Common myeloid progenitor, CD34-positive (primary cell): ENCODE measurements around the gene RALB.

Source experiments
- CTCF ChIA-PET: fragments of 350-600 bp; sonication (Branson Sonifier 250); formaldehyde crosslinking; loops from one replicate; lab custom pipeline; 2021; ENCODE audit warnings: antibody characterized with exemption; lab: Charles Lee
- POLR2A ChIA-PET: fragments of 350-600 bp; sonication (Branson Sonifier 250); formaldehyde crosslinking; loops from one replicate; lab custom pipeline; 2021; ENCODE audit warnings: antibody characterized with exemption; lab: Charles Lee
- DNase-seq, 3 donors: peaks; one replicate each; pipeline versions ENCODE4 v3.0.0 to v3.0.0-alpha.2; 2013
- H3K27ac ChIP-seq, 2 experiments: 1 replicate in 1 of 2; 2 replicates in 1 of 2; pipeline ENCODE4 v1.7.0; 2013; ENCODE audit warnings: inconsistent platforms in 2 of 2, low read length in 2 of 2, mild to moderate bottlenecking in 2 of 2, low read depth in 1 of 2, moderate library complexity in 1 of 2; ENCODE audit not compliant: severe bottlenecking in 2 of 2, insufficient read depth in 1 of 2, poor library complexity in 1 of 2
- H3K27me3 ChIP-seq, 5 experiments: replicated peaks in 2 of 5; 1 replicate in 3 of 5; 2 replicates in 2 of 5; pipeline versions ENCODE4 v1.6.1 to v1.7.0; 2013; ENCODE audit warnings: low read length in 4 of 5, mild to moderate bottlenecking in 2 of 5, moderate library complexity in 2 of 5, inconsistent platforms in 1 of 5; ENCODE audit not compliant: insufficient read depth in 5 of 5, control insufficient read depth in 4 of 5
- H3K36me3 ChIP-seq, 4 experiments: 1 replicate in 2 of 4; 2 replicates in 2 of 4; pipeline versions ENCODE4 v1.6.1 to v1.7.0; 2013; ENCODE audit warnings: low read length in 3 of 4, control low read depth in 1 of 4, mild to moderate bottlenecking in 1 of 4; ENCODE audit not compliant: control insufficient read depth in 4 of 4, insufficient read depth in 4 of 4
- H3K4me1 ChIP-seq, 4 experiments: 1 replicate in 3 of 4; 2 replicates in 1 of 4; pipeline versions ENCODE4 v1.6.1 to v1.7.1; 2013; ENCODE audit warnings: low read length in 3 of 4, mild to moderate bottlenecking in 3 of 4, control low read depth in 1 of 4, inconsistent platforms in 1 of 4, moderate library complexity in 1 of 4; ENCODE audit not compliant: control insufficient read depth in 4 of 4, insufficient read depth in 4 of 4; ENCODE audit errors: control extremely low read depth in 1 of 4
- H3K4me3 ChIP-seq, 7 experiments: 1 replicate in 4 of 7; 2 replicates in 3 of 7; pipeline versions ENCODE4 v1.5.1 to v1.7.0; 2013; ENCODE audit warnings: mild to moderate bottlenecking in 7 of 7, low read length in 6 of 7, moderate library complexity in 6 of 7, inconsistent platforms in 2 of 7, low read depth in 2 of 7, control low read depth in 1 of 7; ENCODE audit not compliant: insufficient read depth in 4 of 7, control insufficient read depth in 1 of 7; ENCODE audit errors: extremely low read depth in 1 of 7
- H3K9me3 ChIP-seq, 5 experiments: 1 replicate in 4 of 5; 2 replicates in 1 of 5; pipeline versions ENCODE4 v1.6.1 to v1.7.1; 2013; ENCODE audit warnings: low read length in 4 of 5, mild to moderate bottlenecking in 2 of 5, inconsistent platforms in 1 of 5, low read depth in 1 of 5, moderate library complexity in 1 of 5; ENCODE audit not compliant: control insufficient read depth in 4 of 5, insufficient read depth in 2 of 5; ENCODE audit errors: control extremely low read depth in 1 of 5
- WGBS: methylation state at CpG from one replicate; pipeline ENCODE4 v1.1.5; 2013; ENCODE audit not compliant: insufficient coverage; 5-methylcytosine and 5-hydroxymethylcytosine counted together

The RALB gene

DNA sequence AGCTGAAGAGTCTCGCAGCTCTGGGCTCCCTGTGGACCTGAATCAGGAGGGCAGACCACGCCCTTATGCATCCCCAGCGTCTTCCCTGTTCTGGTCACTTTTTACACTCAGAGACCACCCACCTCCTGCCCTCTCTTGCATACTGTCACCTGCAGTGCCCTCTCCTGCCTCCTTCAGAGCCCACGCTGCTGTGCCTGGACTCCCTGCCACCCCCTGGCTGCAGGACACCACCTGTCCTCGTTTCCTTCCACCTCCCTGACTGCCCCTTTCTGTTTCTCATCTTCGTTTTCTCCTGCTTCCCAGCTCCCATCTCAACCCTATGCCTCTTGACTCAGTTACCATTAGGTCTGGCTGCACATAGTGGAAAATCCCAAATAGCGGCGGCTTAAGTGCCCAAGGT lies 84.1 kb downstream of the RALB start:
- DNase-seq, result no peak

DNA sequence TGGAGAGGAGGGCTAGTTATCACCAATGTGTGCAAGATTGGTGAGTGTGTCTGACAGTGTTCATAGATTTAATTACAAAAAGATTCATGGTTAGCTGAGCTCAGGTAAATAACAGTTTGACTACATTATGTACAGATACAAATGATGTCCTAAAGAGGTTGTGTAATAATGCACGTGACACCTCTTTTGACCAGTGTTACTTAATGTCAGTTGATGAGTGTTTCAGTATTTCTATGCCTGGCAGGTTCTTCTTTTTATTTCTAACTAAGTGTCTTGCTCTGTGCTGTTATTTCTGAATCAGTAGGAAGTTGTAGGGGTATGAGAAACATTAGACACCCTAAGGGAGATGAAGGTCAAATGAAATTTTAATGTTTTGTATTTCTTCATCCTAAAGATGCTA lies 85.4 kb downstream of the RALB start:
- H3K36me3 ChIP-seq, result no peaks in the 10 kb centered on the region
- H3K27me3 ChIP-seq, result peaks cover 0 to 44% (median 22%) of the 10 kb centered on the region in 5 experiments
- H3K4me1 ChIP-seq, result peaks cover 0 to 2% (median under 1%) of the 10 kb centered on the region in 4 experiments
- DNase-seq, result no peak
- WGBS, result 100% methylated on average over 1 of the region's 1 CpG
- H3K9me3 ChIP-seq, result peaks cover 0 to 3% (median 0%) of the 10 kb centered on the region in 5 experiments
- CTCF ChIA-PET, result interaction anchor here (1.4 kb wide), 1 partner anchor 37 kb away, joined by 3 read pairs; no protein-coding TSS in a partner anchor
- POLR2A ChIA-PET, result interaction anchor here (0.7 kb wide), 1 partner anchor 666 kb away, joined by 9 read pairs; no protein-coding TSS in a partner anchor
- H3K4me3 ChIP-seq, result no peak overlapping the region
- no peak overlapping the region for H3K27ac ChIP-seq

More for the DNA sequence above, 84.1 kb downstream of the RALB start:
- 96% methylated on average over 7 of the region's 8 CpGs for WGBS
- Histone ChIP-seq H3K36me3 (no peaks in the 10 kb centered on the region), H3K27ac (no peak overlapping the region), H3K4me1 (no peaks in the 10 kb centered on the region), H3K9me3 (peaks cover 0 to 3% (median 0%) of the 10 kb centered on the region in 5 experiments), H3K4me3 (no peak overlapping the region), H3K27me3 (peaks cover 0 to 32% (median 14%) of the 10 kb centered on the region in 5 experiments)
- ChIA-PET POLR2A (no interaction called here), CTCF (interaction anchor here (1.1 to 1.4 kb wide), 4 partner anchors 12 to 344 kb away, joined by 3 read pairs; no protein-coding TSS in a partner anchor)

DNA sequence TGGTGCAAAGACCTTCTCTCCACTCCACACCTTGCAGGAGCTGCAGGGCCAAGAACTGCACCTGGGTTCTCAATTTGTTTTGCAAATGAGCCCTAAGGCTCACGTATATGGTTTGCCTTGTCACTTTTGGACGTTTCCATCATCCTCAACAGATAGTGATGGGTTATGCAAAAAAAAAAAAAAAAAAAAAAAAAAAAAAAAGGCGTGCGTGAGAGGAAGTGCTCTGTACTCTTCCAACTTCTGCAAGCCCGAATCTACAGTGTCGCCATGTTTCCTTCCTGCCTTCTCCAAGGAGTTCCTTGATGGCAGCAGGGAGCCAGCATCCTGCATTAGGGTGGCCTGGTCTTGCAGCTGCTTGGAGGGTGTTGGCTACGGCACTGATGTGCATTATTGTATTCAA lies 89.3 kb downstream of the RALB start:
- WGBS, result 8% methylated on average over 4 of the region's 7 CpGs
- H3K4me1 ChIP-seq, result peaks cover 0 to 39% (median 28%) of the 10 kb centered on the region in 4 experiments

DNA sequence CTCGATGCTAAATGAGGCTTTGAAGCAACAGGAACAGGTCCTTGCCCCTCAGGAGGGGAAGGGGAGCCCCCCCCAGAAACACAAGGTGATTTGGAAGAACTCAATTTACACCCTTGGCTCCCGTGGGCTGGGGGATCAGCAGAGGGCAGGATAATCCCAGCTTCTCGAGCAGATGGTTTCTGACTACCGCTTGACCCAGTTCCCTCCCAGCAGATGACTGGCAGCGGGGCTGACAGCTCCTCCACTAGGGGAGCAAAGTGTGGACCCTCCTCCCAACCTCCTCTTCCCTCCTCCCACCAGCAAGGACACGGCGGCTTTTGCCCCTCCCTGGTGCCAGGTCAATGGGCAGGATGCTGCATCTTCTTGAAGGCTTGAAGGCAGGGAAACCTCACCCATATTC lies 89.8 kb downstream of the RALB start:
- no peaks in the 10 kb centered on the region for H3K36me3 ChIP-seq
- ChIA-PET CTCF (interaction anchor here (0.8 to 3.5 kb wide), 11 partner anchors 8 to 348 kb away, joined by 3 to 20 read pairs (median 4); no protein-coding TSS in a partner anchor), POLR2A (no interaction called here)
- peaks cover 0 to 84% (median 33%) of the 10 kb centered on the region in 5 experiments for H3K27me3 ChIP-seq
- WGBS, result 27% methylated on average over 6 of the region's 7 CpGs
- no peak overlapping the region for H3K27ac ChIP-seq
- H3K4me3 ChIP-seq, result no peak overlapping the region
- H3K9me3 ChIP-seq, result no peaks in the 10 kb centered on the region
- no peak for DNase-seq
- H3K4me1 ChIP-seq, result peaks cover 0 to 43% (median 29%) of the 10 kb centered on the region in 4 experiments

More for the DNA sequence above, 89.3 kb downstream of the RALB start:
- ChIA-PET CTCF (interaction anchor here (0.8 to 3.5 kb wide), 7 partner anchors 13 to 339 kb away, joined by 3 to 20 read pairs (median 4); no protein-coding TSS in a partner anchor), POLR2A (no interaction called here)
- no peak overlapping the region for H3K27ac ChIP-seq
- no peaks in the 10 kb centered on the region for H3K36me3 ChIP-seq
- H3K9me3 ChIP-seq, result no peaks in the 10 kb centered on the region
- peaks cover 0 to 80% (median 32%) of the 10 kb centered on the region in 5 experiments for H3K27me3 ChIP-seq
- no peak overlapping the region for H3K4me3 ChIP-seq
- no peak for DNase-seq

DNA sequence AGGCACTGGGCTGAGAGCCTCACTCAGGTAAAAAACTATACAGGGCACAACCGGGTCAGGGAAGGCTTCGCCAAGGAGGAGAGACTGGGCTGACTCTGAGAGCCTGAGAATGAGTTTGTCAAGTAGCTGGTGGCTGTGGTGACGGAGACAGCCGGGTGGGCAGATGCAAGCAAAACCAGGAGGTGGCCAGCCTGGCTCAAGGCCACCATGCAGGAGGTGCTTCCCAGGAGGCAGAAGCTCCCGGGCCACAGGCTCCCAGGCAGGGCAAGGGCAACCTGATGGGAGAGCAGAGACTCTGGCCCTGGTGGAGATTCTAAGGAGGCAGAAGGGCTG lies 90.4 kb downstream of the RALB start:
- ChIA-PET CTCF (interaction anchor here (0.7 to 3.5 kb wide), 13 partner anchors 8 to 347 kb away, joined by 3 to 20 read pairs (median 4); no protein-coding TSS in a partner anchor), POLR2A (no interaction called here)
- H3K9me3 ChIP-seq, result no peaks in the 10 kb centered on the region
- H3K4me1 ChIP-seq, result peaks cover 0 to 45% (median 29%) of the 10 kb centered on the region in 4 experiments
- 37% methylated on average over 5 of the region's 5 CpGs for WGBS
- peak overlapping the region in 1 of 7 experiments; percentile 11 for H3K4me3 ChIP-seq
- DNase-seq, result no peak
- no peak overlapping the region for H3K27ac ChIP-seq
- H3K27me3 ChIP-seq, result peaks cover 0 to 91% (median 38%) of the 10 kb centered on the region in 5 experiments
- H3K36me3 ChIP-seq, result no peaks in the 10 kb centered on the region

DNA sequence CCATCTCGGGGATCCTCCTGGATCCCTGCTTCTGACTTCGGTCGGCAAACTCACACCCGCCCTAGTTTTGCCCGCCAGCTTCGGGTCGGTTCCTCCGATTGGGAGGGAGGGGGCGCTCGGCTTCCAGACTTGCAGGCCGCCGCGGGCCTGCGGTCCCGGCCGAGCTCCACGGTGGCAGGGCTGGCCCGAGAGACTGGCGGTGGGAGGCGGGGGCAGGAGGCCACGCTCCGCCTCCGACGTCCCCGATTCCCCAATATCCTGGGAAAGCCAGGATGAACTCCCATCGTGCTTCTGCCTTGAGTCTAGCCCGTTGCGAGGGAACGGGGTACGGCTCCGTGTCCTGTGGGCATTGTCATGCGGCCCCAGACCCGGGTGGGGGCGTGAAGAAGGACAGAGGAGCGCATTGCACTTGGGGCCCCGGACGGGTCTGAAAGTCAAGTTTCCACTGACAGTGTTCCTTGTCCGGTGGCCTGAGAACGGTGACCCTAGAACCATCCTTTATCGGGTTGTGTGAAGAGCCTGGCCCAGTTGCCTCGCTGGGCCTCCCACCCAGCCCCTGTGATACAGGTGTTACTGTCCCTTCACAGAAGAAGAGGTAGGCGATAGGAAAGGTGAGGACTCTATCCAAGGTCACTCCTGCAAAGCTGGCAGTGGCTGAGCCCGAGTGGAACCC lies 90.9 kb downstream of the RALB start:
- peaks cover 0 to 96% (median 43%) of the 10 kb centered on the region in 5 experiments for H3K27me3 ChIP-seq
- H3K4me1 ChIP-seq, result peaks cover 0 to 45% (median 29%) of the 10 kb centered on the region in 4 experiments
- H3K9me3 ChIP-seq, result no peaks in the 10 kb centered on the region
- ChIA-PET POLR2A (no interaction called here), CTCF (interaction anchor here (0.7 to 3.5 kb wide), 12 partner anchors 9 to 346 kb away, joined by 3 to 20 read pairs (median 4); no protein-coding TSS in a partner anchor)
- peak; percentile 77 to 85 (median 85) for DNase-seq
- peak overlapping the region in 3 of 7 experiments; percentile 11 to 45 (median 19) for H3K4me3 ChIP-seq
- no peaks in the 10 kb centered on the region for H3K36me3 ChIP-seq
- 4% methylated on average over 40 of the region's 43 CpGs for WGBS
- H3K27ac ChIP-seq, result no peak overlapping the region
